ENCODE measurements around the gene CLPSL2. TPM values are rescaled to one million over a fixed set of nuclear protein-coding genes. Genes with fewer than 3 reads are reported as not detected.

Gene CLPSL2
- total RNA-seq, 4 donors from 2014 or later, result not detected

DNA sequence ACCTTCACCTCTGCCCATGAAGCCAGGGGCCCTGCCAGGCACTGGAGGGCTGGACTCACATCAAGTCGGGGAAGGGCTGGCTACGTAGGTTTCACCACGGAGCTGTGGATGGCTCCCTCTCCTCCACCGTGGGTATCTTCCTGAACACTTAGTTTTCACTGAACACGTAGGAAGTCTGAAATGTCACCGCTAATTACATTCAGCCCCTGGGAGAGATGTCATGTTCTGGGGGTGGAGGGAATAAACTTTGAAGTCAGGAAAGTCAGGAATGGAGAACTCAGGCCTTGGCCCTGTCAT, 35.2 kb downstream of the CLPSL2 start:
- H3K27ac ChIP-seq, result no peak overlapping the region
- TF ChIP-seq POLR2A (IDR thresholded peaks at IDR 0.05) (no peak), CTCF (IDR thresholded peaks at IDR 0.05) (no peak), EP300 (IDR thresholded peaks at IDR 0.05) (no peak)

GRCh38 chr6:35817515-35817914, 41.1 kb downstream of the CLPSL2 start:
- no peaks in the 10 kb centered on the region for H3K36me3 ChIP-seq
- H3K27me3 ChIP-seq, result no peaks in the 10 kb centered on the region
- H3K9me3 ChIP-seq, result peaks cover 0 to 21% (median 5%) of the 10 kb centered on the region in 4 donors
- H3K4me1 ChIP-seq, result no peaks in the 10 kb centered on the region
- no peak overlapping the region for H3K27ac ChIP-seq
- no peak overlapping the region for H3K4me3 ChIP-seq
- DNase-seq (ENCODE audit: low spot score in 2 of 2), result no peak
- TF ChIP-seq POLR2A (IDR thresholded peaks at IDR 0.05) (no peak), EP300 (IDR thresholded peaks at IDR 0.05) (no peak), CTCF (IDR thresholded peaks at IDR 0.05) (no peak)

More for the DNA sequence above, 35.2 kb downstream of the CLPSL2 start:
- peaks cover 0 to 7% of the 10 kb centered on the region in 2 donors for H3K27me3 ChIP-seq
- no peaks in the 10 kb centered on the region for H3K4me1 ChIP-seq
- 66 to 70% methylated on average over 6 of the region's 6 CpGs for WGBS, 2 donors
- no peaks in the 10 kb centered on the region for H3K36me3 ChIP-seq
- no peak overlapping the region for H3K4me3 ChIP-seq
- DNase-seq (ENCODE audit: low spot score in 2 of 2), result no peak
- H3K9me3 ChIP-seq, result peaks cover 0 to 6% (median 0%) of the 10 kb centered on the region in 4 donors

GRCh38 chr6:35823601-35824000, 47.2 kb downstream of the CLPSL2 start:
- Histone ChIP-seq H3K9me3 (no peaks in the 10 kb centered on the region), H3K27me3 (no peaks in the 10 kb centered on the region), H3K36me3 (no peaks in the 10 kb centered on the region), H3K27ac (no peak overlapping the region), H3K4me3 (no peak overlapping the region), H3K4me1 (no peaks in the 10 kb centered on the region)
- no peak for DNase-seq (ENCODE audit: low spot score in 2 of 2)
- 83 to 96% methylated on average over 2 of the region's 2 CpGs for WGBS, 2 donors
- TF ChIP-seq POLR2A (IDR thresholded peaks at IDR 0.05) (no peak), EP300 (IDR thresholded peaks at IDR 0.05) (no peak), CTCF (IDR thresholded peaks at IDR 0.05) (no peak)

DNA sequence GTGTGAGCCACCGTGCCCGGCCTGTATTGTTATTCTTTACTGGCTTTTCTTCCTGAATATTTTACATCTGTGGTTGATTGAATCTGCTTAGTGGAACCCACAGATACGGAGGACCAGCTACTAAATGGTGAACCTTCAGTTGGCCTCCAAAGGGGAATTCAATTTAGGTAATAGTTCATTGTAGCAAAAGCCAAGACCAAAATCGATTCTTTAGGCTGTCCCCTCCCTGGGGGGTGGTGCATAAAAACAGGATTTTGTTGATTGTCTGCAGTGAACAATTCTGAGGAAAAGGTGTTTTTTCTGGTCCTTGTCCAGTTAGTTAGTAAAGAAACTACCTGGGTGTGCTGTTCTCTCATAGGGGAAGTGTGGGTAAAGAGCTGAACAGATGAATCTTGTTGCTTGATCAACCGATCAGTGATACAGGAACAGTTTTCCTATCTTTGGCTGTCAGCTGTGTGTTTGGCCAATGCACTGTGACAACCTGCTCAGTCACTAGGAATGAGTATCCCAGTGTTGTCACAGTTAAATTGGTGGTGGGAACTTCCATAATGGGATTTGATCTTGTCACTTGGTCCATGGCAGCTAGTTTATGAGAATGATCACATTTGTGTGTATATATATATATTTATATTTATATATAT, 48.3 kb downstream of the CLPSL2 start:
- no peaks in the 10 kb centered on the region for H3K9me3 ChIP-seq
- TF ChIP-seq CTCF (IDR thresholded peaks at IDR 0.05), result no peak
- no peak for TF ChIP-seq EP300 (IDR thresholded peaks at IDR 0.05)
- TF ChIP-seq POLR2A (IDR thresholded peaks at IDR 0.05), result no peak
- 83 to 84% methylated on average over 5 of the region's 5 CpGs for WGBS, 2 donors
- no peak overlapping the region for H3K27ac ChIP-seq
- no peaks in the 10 kb centered on the region for H3K36me3 ChIP-seq
- H3K4me3 ChIP-seq, result no peak overlapping the region
- H3K27me3 ChIP-seq, result no peaks in the 10 kb centered on the region
- no peaks in the 10 kb centered on the region for H3K4me1 ChIP-seq
- no peak for DNase-seq (ENCODE audit: low spot score in 2 of 2)

Other genes starting within 250 kb of the CLPSL2 start
- 100 to 1,000 TPM; 304 to 768 (median 608) TPM for gene FKBP5, start 87.7 kb upstream of the CLPSL2 start, total RNA-seq
- 1 to 10 TPM in 2 of 4 donors, not detected in 2; 2.2 to 2.9 TPM for gene ARMC12, start 39.6 kb upstream of the CLPSL2 start, total RNA-seq
- gene CLPSL1, start 4.4 kb downstream of the CLPSL2 start, total RNA-seq, result not detected
- gene CLPS, start 20.7 kb downstream of the CLPSL2 start, total RNA-seq, result 10 to 100 TPM in 3 of 4 donors, 1 to 10 TPM in 1; 3.9 to 32.7 (median 13.0) TPM
- gene LHFPL5, start 28.8 kb downstream of the CLPSL2 start, total RNA-seq, result not detected
- gene SRPK1, start 144.5 kb downstream of the CLPSL2 start, total RNA-seq, result 10 to 100 TPM; 23.2 to 48.0 (median 40.2) TPM
- 1 to 10 TPM in 1 of 4 donors, under 1 TPM in 1, not detected in 2; 0.30 to 1.1 TPM for gene SLC26A8, start 248.0 kb downstream of the CLPSL2 start, total RNA-seq

Data from tibial nerve (tissue), 4 donors.